Breast epithelium (tissue), 3 donors: ENCODE measurements around the gene TLK1.

ENCODE experiments used
- POLR2A ChIP-seq: fragments of 450-650 bp; IDR thresholded peaks from one replicate; pipeline ENCODE4 v1.6.1; 2016; ENCODE audit warnings: antibody characterized with exemption, mild to moderate bottlenecking, moderate library complexity
- POLR2AphosphoS5 ChIP-seq, 3 donors: sonication (generic); formaldehyde crosslinking; IDR thresholded peaks; one replicate each; pipeline ENCODE4 v1.6.1; 2017; ENCODE audit warnings: antibody characterized with exemption in 3 of 3
- TF ChIP-seq, protein P1 (sequence below), 3 donors: fragments of 450-650 bp; IDR thresholded peaks; one replicate each; pipeline ENCODE4 v1.5.1; 2016 to 2017; ENCODE audit warnings: antibody characterized with exemption in 3 of 3, mild to moderate bottlenecking in 3 of 3, moderate library complexity in 3 of 3

DNA sequence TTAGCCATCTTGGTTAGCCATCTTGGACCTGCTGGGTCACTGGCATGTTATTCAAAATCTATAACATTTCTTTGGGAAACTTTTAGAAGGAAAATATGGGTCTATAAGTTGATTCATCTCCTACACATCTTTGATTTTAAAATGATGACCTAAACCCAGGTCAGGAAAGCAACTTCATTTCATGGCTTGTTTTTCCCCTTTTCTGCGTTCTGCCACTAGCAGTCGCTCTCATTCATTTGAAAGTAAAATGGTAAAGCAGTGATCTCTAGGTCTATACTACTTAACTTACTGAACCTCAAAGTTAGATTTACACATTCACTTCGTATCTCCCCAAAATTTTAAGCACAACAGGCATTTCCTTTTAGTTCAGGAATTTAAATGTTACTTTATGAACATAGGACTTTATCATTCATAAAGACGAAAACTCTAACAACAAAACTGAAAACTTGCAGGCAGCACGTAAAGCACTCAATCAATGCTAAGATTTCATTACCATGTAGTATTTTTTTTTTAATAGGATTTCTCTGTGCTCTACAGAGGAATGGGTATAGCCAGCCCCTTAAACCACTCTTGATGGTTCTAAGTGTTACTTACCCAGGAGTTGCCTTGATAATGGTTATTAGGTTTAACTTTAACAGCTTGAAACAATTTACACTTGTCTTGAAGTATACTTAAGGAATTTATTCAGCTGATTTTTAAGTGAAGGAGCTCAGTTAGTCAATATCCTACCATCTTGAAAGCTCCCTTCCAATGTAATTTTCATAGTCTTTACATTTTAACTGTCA is 169.1 kb downstream of the TLK1 start:
- TF ChIP-seq, protein P1, sequence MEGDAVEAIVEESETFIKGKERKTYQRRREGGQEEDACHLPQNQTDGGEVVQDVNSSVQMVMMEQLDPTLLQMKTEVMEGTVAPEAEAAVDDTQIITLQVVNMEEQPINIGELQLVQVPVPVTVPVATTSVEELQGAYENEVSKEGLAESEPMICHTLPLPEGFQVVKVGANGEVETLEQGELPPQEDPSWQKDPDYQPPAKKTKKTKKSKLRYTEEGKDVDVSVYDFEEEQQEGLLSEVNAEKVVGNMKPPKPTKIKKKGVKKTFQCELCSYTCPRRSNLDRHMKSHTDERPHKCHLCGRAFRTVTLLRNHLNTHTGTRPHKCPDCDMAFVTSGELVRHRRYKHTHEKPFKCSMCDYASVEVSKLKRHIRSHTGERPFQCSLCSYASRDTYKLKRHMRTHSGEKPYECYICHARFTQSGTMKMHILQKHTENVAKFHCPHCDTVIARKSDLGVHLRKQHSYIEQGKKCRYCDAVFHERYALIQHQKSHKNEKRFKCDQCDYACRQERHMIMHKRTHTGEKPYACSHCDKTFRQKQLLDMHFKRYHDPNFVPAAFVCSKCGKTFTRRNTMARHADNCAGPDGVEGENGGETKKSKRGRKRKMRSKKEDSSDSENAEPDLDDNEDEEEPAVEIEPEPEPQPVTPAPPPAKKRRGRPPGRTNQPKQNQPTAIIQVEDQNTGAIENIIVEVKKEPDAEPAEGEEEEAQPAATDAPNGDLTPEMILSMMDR (IDR thresholded peaks at IDR 0.05) = no peak
- TF ChIP-seq POLR2A = no peak
- TF ChIP-seq POLR2AphosphoS5 (IDR thresholded peaks at IDR 0.05) = no peak
